Measurements from ENCODE around the gene MYH13.
A peak's percentile ranks its signal among the peaks of the same experiment; 100 is the strongest.

The MYH13 gene

DNA sequence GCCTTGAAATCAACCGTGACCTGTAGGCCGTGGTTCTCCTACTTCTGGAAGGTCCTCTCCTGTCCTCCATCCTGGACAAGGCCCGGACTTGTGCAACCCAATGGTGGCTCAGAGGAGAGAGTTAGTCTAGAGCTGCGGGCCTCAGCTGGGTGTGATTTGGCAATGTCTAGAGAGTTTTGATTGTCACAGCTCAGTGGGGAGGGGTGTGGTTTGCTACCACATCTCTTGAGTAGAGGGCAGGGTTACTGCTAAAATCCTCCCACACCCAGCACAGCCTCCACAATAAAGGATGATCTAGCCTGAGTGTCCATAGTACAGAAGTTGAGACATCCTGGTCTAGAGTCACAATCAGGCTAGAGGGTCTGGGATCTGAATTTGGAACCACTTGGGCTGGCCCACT is 40.3 kb downstream of the MYH13 start:
- DNase-seq (ENCODE audit: extremely low read depth, low read depth) = no peak
- TF ChIP-seq, protein P1, sequence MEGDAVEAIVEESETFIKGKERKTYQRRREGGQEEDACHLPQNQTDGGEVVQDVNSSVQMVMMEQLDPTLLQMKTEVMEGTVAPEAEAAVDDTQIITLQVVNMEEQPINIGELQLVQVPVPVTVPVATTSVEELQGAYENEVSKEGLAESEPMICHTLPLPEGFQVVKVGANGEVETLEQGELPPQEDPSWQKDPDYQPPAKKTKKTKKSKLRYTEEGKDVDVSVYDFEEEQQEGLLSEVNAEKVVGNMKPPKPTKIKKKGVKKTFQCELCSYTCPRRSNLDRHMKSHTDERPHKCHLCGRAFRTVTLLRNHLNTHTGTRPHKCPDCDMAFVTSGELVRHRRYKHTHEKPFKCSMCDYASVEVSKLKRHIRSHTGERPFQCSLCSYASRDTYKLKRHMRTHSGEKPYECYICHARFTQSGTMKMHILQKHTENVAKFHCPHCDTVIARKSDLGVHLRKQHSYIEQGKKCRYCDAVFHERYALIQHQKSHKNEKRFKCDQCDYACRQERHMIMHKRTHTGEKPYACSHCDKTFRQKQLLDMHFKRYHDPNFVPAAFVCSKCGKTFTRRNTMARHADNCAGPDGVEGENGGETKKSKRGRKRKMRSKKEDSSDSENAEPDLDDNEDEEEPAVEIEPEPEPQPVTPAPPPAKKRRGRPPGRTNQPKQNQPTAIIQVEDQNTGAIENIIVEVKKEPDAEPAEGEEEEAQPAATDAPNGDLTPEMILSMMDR (IDR thresholded peaks at IDR 0.05; ENCODE audit: low read depth, low read length) = no peak

DNA sequence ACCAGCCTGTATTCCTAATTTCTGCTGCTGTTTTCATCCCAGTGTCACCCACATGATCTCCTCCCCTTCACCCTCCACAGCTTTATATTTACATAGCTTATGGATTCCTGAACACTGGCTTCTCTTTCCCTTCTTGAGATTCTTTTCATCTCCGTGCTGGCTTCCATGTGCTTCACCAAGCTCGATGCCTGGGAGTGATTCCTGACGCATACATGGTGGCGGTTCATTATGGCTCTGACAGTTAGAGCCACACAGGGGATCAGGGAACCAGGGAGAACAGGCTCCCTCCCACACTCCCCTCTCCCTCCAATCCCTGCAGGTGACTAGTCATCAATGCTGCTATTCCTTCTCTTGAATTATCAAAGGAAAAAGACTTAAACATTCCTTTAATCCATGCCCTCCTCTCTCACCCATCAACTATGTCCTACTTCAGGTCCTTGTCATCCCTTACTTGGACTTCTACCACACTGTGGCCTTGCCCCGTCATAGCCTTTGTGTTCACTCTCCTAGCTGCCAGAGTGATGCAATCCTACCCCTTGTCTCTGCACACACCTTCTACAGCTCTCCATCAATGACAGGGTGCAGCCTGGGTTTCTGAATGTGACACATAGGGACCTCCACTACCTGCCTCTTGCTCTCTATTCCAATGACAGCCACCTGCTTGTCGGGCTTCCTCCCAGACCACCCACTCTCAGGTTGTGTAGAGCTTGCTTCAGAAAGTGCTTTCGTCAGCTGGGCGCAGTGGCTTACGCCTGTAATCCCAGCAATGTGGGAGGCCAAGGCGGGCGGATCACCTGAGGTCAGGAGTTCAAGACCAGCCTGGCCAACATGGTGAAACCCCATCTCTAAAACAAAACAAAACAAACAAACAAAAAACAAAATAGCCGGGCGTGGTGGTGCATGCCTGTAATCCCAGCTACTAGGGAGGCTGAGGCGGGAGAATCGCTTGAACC is 43.6 kb downstream of the MYH13 start:
- no peak for DNase-seq (ENCODE audit: extremely low read depth, low read depth)
- TF ChIP-seq, protein P1 (IDR thresholded peaks at IDR 0.05; ENCODE audit: low read depth, low read length) = no peak

DNA sequence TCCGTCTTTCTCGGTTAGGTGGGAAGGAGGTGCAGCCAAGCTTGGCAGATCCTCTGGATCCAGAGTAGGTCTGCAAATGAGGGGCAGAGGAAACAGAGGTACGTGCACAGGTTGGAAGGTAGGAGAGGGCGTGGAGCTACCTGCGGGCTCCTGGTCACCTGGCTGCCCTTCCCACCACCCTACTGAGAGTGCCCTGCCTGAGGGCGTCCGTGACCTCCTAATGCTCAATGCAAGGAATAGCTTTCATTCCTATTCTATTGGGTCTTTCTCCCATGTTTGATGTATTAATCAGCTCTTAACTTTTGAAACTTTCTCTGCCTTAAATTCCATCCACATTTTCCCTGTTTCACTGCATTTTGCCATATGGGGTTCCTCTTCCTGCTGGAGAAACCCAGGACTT is 44.6 kb downstream of the MYH13 start:
- TF ChIP-seq, protein P1 (IDR thresholded peaks at IDR 0.05; ENCODE audit: low read depth, low read length) = no peak
- no peak for DNase-seq (ENCODE audit: extremely low read depth, low read depth)

- peak; percentile 31 for DNase-seq (ENCODE audit: extremely low read depth, low read depth)
- TF ChIP-seq, protein P1 (IDR thresholded peaks at IDR 0.05; ENCODE audit: low read depth, low read length) = peak; percentile 97
Measured at GRCh38 chr17:10327640-10328039, 45.2 kb downstream of the MYH13 start.

DNA sequence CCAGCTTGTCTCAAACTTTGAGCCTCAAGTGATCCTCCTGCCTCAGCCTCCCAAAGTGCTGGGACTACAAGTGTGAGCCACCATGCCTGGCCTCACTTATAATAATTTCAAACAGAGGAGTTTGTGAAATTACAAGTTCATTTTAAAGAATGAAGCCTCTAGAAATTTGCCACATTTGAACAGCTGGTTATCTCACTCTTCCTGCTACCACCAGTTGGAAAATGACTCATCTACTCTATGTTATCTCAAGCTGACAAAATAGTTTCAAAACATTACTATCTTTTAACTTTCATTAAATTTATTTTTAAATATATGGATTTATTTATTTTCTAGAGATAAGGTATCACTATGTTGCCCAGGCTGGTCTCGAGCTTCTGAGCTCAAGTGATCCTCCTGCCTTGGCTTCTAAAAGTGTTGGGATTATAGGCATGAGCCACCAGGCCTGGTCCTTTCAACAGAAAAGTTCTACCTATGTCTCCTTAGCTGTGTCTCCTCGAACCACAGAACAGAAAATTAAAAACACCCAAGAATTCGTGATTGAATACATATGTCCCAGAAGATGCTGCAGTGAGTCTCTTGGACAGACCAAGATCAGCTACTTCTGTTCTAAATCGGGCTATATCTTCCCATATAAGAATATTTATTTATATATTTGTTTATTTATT is 47.6 kb downstream of the MYH13 start:
- no peak for DNase-seq (ENCODE audit: extremely low read depth, low read depth)

GRCh38 chr17:10323812-10324610 is 48.8 kb downstream of the MYH13 start:
- no peak for DNase-seq (ENCODE audit: extremely low read depth, low read depth)
- TF ChIP-seq, protein P1 (IDR thresholded peaks at IDR 0.05; ENCODE audit: low read depth, low read length) = no peak

More for the DNA sequence above, 47.6 kb downstream of the MYH13 start:
- TF ChIP-seq, protein P1 (IDR thresholded peaks at IDR 0.05; ENCODE audit: low read depth, low read length) = no peak

All from AG09319 (cell line).